Astrocyte (in vitro differentiated cells and primary cell): Measurements from ENCODE around the gene KLF2. TPM values are rescaled to one million over a fixed set of nuclear protein-coding genes. Genes with fewer than 3 reads are reported as not detected.

Experiments used
- DNase-seq: peaks from one replicate; pipeline ENCODE4 v3.0.0-alpha.2; 2010; ENCODE audit warnings: low read depth
- FAIRE-seq: peaks from 2 replicates; lab custom pipeline; 2011; peaks lifted over from hg19 to GRCh38; lab: Jason Lieb, UNC
- H2AFZ ChIP-seq: 2 replicates; pipeline ENCODE4 v1.6.0; 2012; ENCODE audit warnings: low read depth, low read length, inconsistent platforms
- H3K27ac ChIP-seq: 2 replicates; pipeline ENCODE4 v1.5.1; 2011; ENCODE audit warnings: low read depth, low read length, inconsistent platforms
- H3K27me3 ChIP-seq: 2 replicates; pipeline ENCODE4 v1.6.0; 2011; ENCODE audit warnings: low read length, inconsistent platforms; ENCODE audit not compliant: insufficient read depth
- H3K36me3 ChIP-seq: 2 replicates; pipeline ENCODE4 v1.5.1; 2011; ENCODE audit warnings: low read length, inconsistent platforms; ENCODE audit not compliant: insufficient read depth
- H3K4me1 ChIP-seq: 2 replicates; pipeline ENCODE4 v1.5.1; 2011; ENCODE audit warnings: low read length, inconsistent platforms; ENCODE audit not compliant: insufficient read depth
- H3K4me2 ChIP-seq: 2 replicates; pipeline ENCODE4 v1.6.0; 2012; ENCODE audit warnings: low read length, inconsistent platforms
- H3K4me3 ChIP-seq: 2 replicates; pipeline ENCODE4 v1.5.1; 2011; ENCODE audit warnings: low read depth, mild to moderate bottlenecking, low read length, inconsistent platforms; ENCODE audit not compliant: insufficient read depth
- H3K79me2 ChIP-seq: 2 replicates; pipeline ENCODE4 v1.6.0; 2012; ENCODE audit warnings: mild to moderate bottlenecking, low read length, inconsistent platforms; ENCODE audit not compliant: insufficient read depth
- H3K9ac ChIP-seq: 2 replicates; pipeline ENCODE4 v1.6.0; 2012; ENCODE audit warnings: mild to moderate bottlenecking, low read length, inconsistent platforms
- H3K9me3 ChIP-seq: 2 replicates; pipeline ENCODE4 v1.5.1; 2012; ENCODE audit warnings: low read depth, mild to moderate bottlenecking, low read length, inconsistent platforms; ENCODE audit not compliant: insufficient read depth
- H4K20me1 ChIP-seq: 2 replicates; pipeline ENCODE4 v1.6.0; 2012; ENCODE audit warnings: low read length, inconsistent platforms; ENCODE audit not compliant: insufficient read depth
- H3K27ac Mint-ChIP-seq: one replicate; pipeline ENCODE4 v1.8.0; 2021; ENCODE audit warnings: mild to moderate bottlenecking, mixed read lengths; ENCODE audit not compliant: unreplicated experiment
- H3K27me3 Mint-ChIP-seq: one replicate; pipeline ENCODE4 v1.8.0; 2021; ENCODE audit warnings: low read depth, mixed read lengths; ENCODE audit not compliant: unreplicated experiment
- H3K36me3 Mint-ChIP-seq: one replicate; pipeline ENCODE4 v1.8.0; 2021; ENCODE audit warnings: low read depth, mixed read lengths; ENCODE audit not compliant: unreplicated experiment
- H3K4me1 Mint-ChIP-seq: one replicate; pipeline ENCODE4 v1.8.0; 2021; ENCODE audit warnings: low read depth, mixed read lengths; ENCODE audit not compliant: unreplicated experiment
- H3K4me3 Mint-ChIP-seq: one replicate; pipeline ENCODE4 v1.8.0; 2021; ENCODE audit warnings: mild to moderate bottlenecking, moderate library complexity, mixed read lengths; ENCODE audit not compliant: unreplicated experiment
- H3K9me3 Mint-ChIP-seq: one replicate; pipeline ENCODE4 v1.8.0; 2021; ENCODE audit warnings: mild to moderate bottlenecking, mixed read lengths; ENCODE audit not compliant: unreplicated experiment
- EZH2 ChIP-seq: IDR thresholded peaks from 2 replicates; pipeline ENCODE4 v1.6.1; 2012; ENCODE audit warnings: mild to moderate bottlenecking, low read length, inconsistent platforms; ENCODE audit not compliant: insufficient read depth
- total RNA-seq: library from RNA; stranded (reverse); gene quantifications from 2 replicates; pipeline ENCODE4 v1.2.1, GENCODE V29; 2021
- TF ChIP-seq, protein P1 (sequence below): IDR thresholded peaks from 2 replicates; pipeline ENCODE4 v1.5.1; 2011; ENCODE audit warnings: low read depth, mild to moderate bottlenecking, inconsistent platforms, low read length, moderate library complexity; ENCODE audit not compliant: insufficient read depth

KLF2 gene
- total RNA-seq, 1 donor from 2014 or later, result 1.9 TPM

DNA sequence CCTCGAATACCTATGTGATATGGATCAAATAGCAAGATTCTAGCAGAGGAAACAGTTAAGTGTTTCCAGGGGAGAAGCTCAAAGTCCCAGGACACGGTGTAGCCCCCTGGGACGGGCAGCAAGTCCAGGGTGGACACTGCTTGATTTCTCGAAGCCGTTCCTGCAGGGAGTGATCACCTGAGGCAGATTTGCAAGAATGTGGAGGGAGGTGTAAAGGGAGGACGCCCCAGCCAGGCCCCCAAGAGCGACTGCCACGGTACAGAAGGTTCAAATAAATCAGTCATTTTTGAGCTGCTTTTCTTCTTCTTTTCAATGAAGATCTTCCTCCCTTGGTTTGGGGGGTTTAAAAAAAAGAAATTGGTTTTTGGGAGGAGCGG, 41.4 kb downstream of the KLF2 start:
- no peaks in the 10 kb centered on the region for H3K36me3 Mint-ChIP-seq
- no peaks in the 10 kb centered on the region for H3K9me3 Mint-ChIP-seq
- TF ChIP-seq, protein P1, sequence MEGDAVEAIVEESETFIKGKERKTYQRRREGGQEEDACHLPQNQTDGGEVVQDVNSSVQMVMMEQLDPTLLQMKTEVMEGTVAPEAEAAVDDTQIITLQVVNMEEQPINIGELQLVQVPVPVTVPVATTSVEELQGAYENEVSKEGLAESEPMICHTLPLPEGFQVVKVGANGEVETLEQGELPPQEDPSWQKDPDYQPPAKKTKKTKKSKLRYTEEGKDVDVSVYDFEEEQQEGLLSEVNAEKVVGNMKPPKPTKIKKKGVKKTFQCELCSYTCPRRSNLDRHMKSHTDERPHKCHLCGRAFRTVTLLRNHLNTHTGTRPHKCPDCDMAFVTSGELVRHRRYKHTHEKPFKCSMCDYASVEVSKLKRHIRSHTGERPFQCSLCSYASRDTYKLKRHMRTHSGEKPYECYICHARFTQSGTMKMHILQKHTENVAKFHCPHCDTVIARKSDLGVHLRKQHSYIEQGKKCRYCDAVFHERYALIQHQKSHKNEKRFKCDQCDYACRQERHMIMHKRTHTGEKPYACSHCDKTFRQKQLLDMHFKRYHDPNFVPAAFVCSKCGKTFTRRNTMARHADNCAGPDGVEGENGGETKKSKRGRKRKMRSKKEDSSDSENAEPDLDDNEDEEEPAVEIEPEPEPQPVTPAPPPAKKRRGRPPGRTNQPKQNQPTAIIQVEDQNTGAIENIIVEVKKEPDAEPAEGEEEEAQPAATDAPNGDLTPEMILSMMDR, result no peak
- no peak for TF ChIP-seq EZH2
- DNase-seq, result no peak
- no peak overlapping the region for H3K27ac Mint-ChIP-seq
- H3K27me3 Mint-ChIP-seq, result no peaks in the 10 kb centered on the region
- H3K4me3 Mint-ChIP-seq, result no peak overlapping the region
- H3K9ac ChIP-seq, result no peak overlapping the region
- no peaks in the 10 kb centered on the region for H3K9me3 ChIP-seq
- no peak overlapping the region for H3K4me3 ChIP-seq
- no peak for FAIRE-seq
- H2AFZ ChIP-seq, result no peak overlapping the region
- no peaks in the 10 kb centered on the region for H3K27me3 ChIP-seq
- H3K27ac ChIP-seq, result no peak overlapping the region
- H3K4me1 ChIP-seq, result no peaks in the 10 kb centered on the region
- H3K36me3 ChIP-seq, result no peaks in the 10 kb centered on the region
- H3K79me2 ChIP-seq, result no peaks in the 10 kb centered on the region
- H3K4me1 Mint-ChIP-seq, result no peaks in the 10 kb centered on the region
- H3K4me2 ChIP-seq, result no peak overlapping the region
- H4K20me1 ChIP-seq, result peaks cover 20% of the 10 kb centered on the region

DNA sequence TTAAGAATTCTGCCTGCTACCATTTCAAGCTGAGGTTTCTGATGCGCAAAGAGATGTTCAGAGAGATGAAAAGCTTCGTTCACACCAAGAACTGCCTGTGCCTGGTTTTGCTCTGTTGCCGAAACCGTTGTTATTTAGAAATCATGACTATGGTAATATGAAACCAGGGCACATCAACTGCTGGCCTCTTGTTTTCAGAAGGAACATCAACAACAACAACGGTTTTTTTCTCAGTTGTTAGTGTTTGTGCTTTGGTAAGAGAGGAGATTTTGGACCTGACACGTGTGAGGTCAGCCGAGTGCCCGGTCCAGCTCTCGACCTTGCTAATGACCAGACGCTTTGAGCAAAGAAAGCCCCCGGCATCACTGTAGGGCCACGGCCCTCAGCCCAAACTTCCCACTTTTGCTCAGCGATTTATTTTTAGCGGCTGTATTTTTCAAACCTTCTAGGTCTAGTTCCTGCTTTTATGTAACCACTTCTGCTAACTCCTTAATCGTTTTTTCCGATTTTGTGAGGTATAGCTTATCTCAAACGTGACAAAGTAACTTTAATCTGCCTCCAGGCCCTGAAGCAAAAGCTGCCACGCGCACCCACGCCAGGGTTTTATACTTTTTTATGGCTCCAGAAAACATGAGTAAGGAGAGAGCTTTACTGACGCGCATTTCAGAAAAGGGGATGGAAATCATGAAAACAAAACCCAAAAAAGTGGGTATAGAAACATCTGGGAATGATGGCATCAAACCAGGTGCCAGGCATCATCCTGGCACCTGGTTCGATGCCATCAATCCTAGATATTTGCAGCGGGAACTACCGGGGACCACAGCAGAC, 42.0 kb downstream of the KLF2 start:
- no peak for DNase-seq
- Histone ChIP-seq H3K4me1 (no peaks in the 10 kb centered on the region), H3K9me3 (no peaks in the 10 kb centered on the region), H3K27me3 (no peaks in the 10 kb centered on the region), H3K4me3 (no peak overlapping the region), H2AFZ (no peak overlapping the region), H3K36me3 (no peaks in the 10 kb centered on the region), H3K79me2 (no peaks in the 10 kb centered on the region), H3K27ac (no peak overlapping the region), H3K9ac (no peak overlapping the region), H3K4me2 (no peak overlapping the region), H4K20me1 (peaks cover 20% of the 10 kb centered on the region)
- H3K27ac Mint-ChIP-seq, result no peak overlapping the region
- H3K27me3 Mint-ChIP-seq, result no peaks in the 10 kb centered on the region
- no peaks in the 10 kb centered on the region for H3K4me1 Mint-ChIP-seq
- TF ChIP-seq, protein P1, result no peak
- TF ChIP-seq EZH2, result no peak
- FAIRE-seq, result no peak
- H3K4me3 Mint-ChIP-seq, result no peak overlapping the region
- H3K36me3 Mint-ChIP-seq, result peaks cover 2% of the 10 kb centered on the region
- no peaks in the 10 kb centered on the region for H3K9me3 Mint-ChIP-seq

DNA sequence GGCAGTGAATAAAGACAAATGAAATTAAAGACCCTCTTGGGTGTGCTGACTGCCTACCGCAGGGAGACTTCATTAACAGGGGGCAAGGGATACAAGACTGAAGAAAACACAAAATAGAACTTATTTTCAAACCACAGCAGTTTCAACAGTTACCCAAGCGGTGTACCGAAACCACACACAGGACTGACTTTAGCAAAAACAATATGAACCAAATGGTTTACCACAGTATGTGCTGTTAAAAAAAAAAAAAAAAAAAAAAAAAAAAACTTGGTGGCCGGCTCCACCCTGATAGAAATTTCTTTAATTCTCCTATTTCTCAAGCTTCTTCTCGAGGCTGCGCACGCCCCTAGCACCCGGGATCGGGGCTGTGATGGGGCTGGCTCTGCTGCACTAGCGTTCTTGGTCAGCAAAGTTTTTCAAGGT, 42.6 kb downstream of the KLF2 start:
- FAIRE-seq, result no peak
- H3K4me3 Mint-ChIP-seq, result no peak overlapping the region
- H3K27me3 ChIP-seq, result no peaks in the 10 kb centered on the region
- no peak overlapping the region for H3K4me2 ChIP-seq
- H3K4me3 ChIP-seq, result no peak overlapping the region
- no peaks in the 10 kb centered on the region for H3K36me3 ChIP-seq
- H3K9me3 ChIP-seq, result no peaks in the 10 kb centered on the region
- H3K36me3 Mint-ChIP-seq, result peaks cover 2% of the 10 kb centered on the region
- H3K79me2 ChIP-seq, result no peaks in the 10 kb centered on the region
- no peak overlapping the region for H3K27ac ChIP-seq
- TF ChIP-seq, protein P1, result no peak
- TF ChIP-seq EZH2, result no peak
- H3K27ac Mint-ChIP-seq, result no peak overlapping the region
- DNase-seq, result no peak
- peaks cover 24% of the 10 kb centered on the region for H4K20me1 ChIP-seq
- H3K4me1 Mint-ChIP-seq, result no peaks in the 10 kb centered on the region
- no peaks in the 10 kb centered on the region for H3K9me3 Mint-ChIP-seq
- no peaks in the 10 kb centered on the region for H3K4me1 ChIP-seq
- no peak overlapping the region for H2AFZ ChIP-seq
- no peak overlapping the region for H3K9ac ChIP-seq
- H3K27me3 Mint-ChIP-seq, result no peaks in the 10 kb centered on the region
